Endometrial microvascular endothelial cells (primary cell): Measurements from ENCODE around the gene ANXA10. TPM values are rescaled to one million over a fixed set of nuclear protein-coding genes. Genes with fewer than 3 reads are reported as not detected.

Source experiments
- in situ Hi-C: cut with HindIII; loops from 2 replicates; pipeline ENCODE4 v1.10.0; 2017; ENCODE audit warnings: low sequenced_read_pairs, low pct_unique_long_range_greater_than_20kb; ENCODE audit errors: inconsistent ontology term
- total RNA-seq: library from RNA; depleted of rRNA; stranded (reverse); fragments of >200 nt; gene quantifications from one replicate; pipeline ENCODE4 v1.2.3, GENCODE V29; 2015; ENCODE audit errors: inconsistent ontology term

ANXA10 gene
- total RNA-seq, 1 donor from 2014 or later = not detected

DNA sequence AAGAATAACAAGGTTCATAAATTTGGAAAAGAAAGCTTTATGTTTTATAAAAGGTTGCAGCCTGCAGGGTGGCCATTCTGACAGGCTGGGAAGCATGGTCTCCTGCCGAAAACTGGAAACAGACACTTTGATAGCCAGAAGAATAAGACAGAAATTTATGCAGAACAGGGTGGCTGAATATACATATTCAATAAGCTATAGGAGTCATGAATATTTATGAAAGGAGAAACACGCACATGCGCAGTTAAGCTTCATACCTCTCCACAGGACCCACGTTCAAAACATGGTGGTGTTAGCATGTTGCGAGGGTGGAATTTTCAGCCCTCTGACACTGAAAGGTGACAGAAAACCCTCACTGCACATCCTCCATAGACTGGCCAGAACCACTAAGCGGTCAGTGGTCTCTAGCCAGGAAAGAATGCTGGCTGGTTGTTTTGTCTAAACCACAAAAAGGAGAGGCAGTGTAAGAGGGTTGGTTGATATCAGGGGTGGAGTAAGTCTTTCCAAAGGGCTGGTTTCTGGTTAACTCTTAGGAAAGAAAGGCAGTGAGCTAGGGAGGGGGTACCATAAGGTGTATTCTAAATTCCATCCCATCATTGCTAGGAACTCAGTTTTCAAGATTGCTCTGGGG, 58.2 kb downstream of the ANXA10 start:
- in situ Hi-C loops = no loop called here

- in situ Hi-C loops = no loop called here
Measured at GRCh38 chr4:168151327-168151726, 59.0 kb downstream of the ANXA10 start.

- in situ Hi-C loops = no loop called here
Measured at GRCh38 chr4:168152837-168153500, 60.6 kb downstream of the ANXA10 start.

DNA sequence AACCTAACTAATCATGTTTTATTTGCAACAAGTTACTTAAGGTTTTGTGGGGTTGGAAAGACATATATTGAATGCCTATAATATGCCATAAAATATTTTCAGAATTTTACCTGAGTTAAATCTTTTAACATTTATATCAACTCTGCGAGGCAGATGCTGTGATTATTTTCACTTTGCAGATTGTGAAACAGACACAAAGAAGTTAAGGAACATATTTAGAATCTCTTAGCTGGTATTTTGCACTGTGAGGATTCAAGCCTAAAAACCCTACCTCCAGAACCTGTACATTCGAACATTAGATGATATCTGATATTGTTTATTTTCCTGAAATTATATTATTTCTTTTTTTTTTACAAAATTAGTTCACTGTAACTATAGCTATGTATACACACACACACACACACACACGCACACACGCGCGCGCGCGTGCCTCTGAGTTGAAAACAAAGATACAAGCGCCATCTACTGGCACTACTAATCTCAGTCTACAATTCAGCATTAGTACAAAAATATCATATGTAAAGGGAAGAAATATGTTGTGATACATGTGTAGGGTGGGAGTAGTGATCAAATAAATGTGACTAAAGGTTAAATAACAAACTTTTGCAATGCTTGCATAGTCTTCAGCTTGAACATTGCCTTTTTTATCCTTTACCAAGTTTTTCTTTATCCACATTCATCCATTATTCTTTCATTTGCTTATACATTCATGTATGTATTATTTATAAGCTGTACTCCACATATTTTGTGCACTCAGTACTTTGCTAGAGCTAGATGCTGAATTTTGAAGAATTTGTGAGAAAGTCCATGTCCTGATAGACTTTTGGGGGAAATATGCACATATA, 61.5 kb downstream of the ANXA10 start:
- in situ Hi-C loops = no loop called here

- in situ Hi-C loops = no loop called here
Measured at GRCh38 chr4:168154546-168155277, 62.4 kb downstream of the ANXA10 start.

GRCh38 chr4:168162604-168163003, 70.3 kb downstream of the ANXA10 start:
- in situ Hi-C loops = no loop called here

GRCh38 chr4:168163106-168163505, 70.8 kb downstream of the ANXA10 start:
- in situ Hi-C loops = no loop called here

DNA sequence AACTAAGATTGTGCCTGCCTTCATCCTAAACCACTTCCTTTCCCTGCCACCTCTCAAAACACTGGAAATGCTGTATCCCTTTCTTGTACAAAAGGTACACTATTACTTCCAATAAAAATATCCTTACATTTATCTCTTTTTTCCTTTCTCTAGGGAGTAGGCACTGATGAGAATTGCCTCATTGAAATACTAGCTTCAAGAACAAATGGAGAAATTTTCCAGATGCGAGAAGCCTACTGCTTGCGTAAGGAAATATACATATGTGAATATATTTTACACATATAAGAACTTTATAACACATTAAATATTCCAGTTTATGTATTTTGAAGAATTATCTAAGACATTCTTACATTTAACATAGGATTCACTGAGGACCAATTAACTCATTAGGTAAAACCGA, 71.7 kb downstream of the ANXA10 start:
- in situ Hi-C loops = no loop called here

DNA sequence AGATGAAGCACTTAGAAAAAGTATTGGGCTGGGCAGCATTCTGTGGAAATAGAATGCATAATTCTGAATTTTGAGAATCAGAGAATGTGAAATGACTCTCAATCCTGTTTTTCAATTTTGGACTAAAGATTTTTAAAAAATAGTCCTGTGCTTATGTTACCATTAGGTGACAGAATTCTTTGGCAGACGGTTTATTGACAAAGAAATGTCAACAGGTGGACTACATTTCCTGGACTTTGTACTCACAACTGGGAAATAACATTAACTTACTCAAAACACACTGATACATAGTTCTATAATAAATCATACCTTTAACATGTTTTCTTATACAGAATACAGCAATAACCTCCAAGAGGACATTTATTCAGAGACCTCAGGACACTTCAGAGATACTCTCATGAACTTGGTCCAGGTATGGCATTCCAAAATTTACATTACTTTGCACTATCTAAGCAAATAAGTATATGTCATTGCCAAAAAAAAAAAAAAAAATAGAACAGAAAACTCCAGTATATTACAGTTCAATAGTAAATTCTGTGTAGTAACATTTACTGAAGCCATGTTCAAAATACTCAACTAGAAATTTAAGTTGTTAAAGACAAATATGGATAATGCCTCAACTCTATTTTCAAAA, 72.7 kb downstream of the ANXA10 start:
- in situ Hi-C loops = no loop called here

DNA sequence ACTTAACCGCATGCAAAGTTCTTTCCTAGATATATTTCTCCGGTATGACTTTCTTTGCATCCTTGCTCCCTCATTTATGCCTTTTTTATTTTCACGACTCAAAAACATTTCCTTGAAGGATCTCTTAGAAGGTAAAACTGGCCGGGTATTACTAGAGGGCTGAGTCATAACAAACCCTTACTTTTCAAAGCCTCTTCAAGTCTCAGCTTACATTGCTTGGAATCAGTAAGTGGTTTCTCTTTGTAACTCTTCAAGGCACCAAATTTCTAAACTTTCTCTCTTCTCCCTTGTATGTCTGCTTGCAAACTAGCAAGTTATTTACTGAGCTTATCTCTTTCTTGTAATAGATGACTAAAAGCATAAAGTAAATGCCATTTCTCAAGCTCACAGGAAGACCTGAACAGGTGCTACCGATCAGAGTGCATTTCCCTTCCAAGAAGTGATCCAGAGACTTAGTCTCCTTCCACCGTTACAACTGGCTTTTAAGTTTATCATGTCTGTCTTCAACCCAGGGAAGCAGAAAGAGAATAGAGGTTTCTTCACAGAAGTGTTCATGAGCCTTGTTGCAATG, 75.5 kb downstream of the ANXA10 start:
- in situ Hi-C loops = no loop called here

DNA sequence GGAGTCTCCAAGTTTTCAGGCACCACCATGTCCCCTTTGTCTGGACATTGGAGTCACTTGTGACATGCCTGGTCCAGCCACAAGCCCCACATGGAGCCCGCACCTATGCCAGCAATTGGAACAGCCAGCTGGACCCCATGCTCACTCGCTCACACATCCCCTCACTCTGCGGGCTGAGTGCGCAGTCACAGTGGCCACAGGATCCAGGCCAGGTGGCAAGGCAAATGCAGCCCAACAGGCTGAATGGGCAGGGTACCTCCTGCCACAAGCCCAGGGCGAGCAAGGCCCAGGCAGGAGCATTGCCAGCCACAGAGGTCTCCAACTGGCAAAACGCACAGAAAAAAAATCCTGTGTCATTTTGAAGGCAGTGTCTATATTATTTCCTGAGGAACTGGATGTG, 82.0 kb downstream of the ANXA10 start:
- in situ Hi-C loops = no loop called here

GRCh38 chr4:168177546-168178149, 85.3 kb downstream of the ANXA10 start:
- in situ Hi-C loops = no loop called here

- in situ Hi-C loops = no loop called here
Measured at GRCh38 chr4:168183717-168184571, 91.6 kb downstream of the ANXA10 start.

DNA sequence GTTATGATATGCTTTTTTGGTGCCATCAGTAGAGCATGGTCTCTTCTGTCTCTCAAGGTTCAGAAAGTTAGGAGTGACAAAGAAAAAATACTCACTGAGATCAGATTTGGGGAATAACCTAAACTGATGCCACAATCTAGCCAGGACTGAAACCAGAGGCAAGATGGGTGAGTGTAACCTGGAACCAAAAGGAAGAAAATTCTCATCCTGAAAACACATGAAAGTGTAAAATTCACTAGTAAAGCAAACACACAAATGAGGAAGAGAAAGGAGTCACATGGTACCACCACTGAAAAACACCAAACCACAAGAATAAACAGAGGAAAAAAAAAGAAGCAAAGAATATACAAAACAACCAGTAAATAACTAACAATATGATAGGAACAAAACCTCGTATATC, 96.4 kb downstream of the ANXA10 start:
- in situ Hi-C loops = no loop called here

DNA sequence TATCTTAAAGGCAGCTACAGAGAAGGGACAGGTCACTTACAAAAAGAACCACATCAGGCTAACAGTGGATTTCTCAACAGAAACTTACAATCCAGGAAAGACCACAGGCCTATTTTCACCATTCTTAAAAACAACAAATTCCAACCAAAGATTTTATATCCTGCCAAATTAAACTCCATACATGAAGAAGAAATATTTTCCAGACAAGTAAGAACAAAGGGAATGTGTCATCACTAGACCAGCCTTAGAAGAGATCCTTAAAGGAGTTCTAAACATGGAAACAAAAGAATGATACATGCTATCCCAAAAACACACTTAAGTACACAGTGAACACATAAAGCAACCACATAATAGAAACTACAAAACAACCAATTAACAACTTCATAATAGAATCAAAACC, 105.6 kb downstream of the ANXA10 start:
- in situ Hi-C loops = no loop called here

DNA sequence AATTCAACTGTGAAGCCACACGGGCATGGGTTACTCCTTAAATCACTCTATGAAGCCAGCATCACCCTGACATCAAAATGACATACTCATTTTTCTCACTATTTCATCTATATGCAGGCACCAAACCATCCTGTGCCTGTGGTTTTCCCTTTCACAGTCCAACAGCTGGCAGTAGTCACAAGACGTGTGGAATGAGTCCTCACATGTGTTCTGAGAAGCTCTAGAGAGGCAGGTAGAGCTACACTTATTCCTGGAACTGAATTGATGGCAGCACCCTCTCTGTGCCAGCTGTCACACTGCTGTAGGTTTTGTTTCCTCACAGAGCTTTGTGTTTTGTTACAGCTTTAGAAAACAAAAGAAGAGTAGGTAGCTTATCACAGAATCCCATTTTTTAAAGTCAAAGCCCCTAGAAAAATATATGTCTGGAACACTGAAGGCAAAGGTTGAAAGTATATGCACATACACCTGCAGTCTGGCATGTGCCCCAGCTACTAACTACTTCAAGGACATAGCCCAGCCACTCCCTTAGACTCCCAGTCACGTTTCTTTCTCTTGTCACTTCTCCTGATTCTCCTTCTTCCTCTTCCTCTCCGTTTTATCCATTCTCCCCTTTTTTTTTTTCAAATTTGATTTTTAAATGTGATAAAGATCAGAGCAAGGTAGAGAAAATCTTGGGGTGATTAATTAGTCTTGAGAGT, 107.1 kb downstream of the ANXA10 start:
- in situ Hi-C loops = no loop called here

GRCh38 chr4:168200685-168201084, 108.3 kb downstream of the ANXA10 start:
- in situ Hi-C loops = no loop called here
